ENCODE data around the gene IKZF3.
A peak's percentile ranks its signal among the peaks of the same experiment; 100 is the strongest.
"Not testable (repeated sequence)": the region's sequence is repeated elsewhere in the genome, so short reads cannot be mapped to it uniquely, and the experiment has no call there.

IKZF3 gene

GRCh38 chr17:39767147-39767546, 97.0 kb downstream of the IKZF3 start:
- peaks cover 92% of the 10 kb centered on the region for H3K4me1 Mint-ChIP-seq (ENCODE audit: low read depth)
- peak overlapping the region; percentile 70 for H3K4me3 Mint-ChIP-seq

DNA sequence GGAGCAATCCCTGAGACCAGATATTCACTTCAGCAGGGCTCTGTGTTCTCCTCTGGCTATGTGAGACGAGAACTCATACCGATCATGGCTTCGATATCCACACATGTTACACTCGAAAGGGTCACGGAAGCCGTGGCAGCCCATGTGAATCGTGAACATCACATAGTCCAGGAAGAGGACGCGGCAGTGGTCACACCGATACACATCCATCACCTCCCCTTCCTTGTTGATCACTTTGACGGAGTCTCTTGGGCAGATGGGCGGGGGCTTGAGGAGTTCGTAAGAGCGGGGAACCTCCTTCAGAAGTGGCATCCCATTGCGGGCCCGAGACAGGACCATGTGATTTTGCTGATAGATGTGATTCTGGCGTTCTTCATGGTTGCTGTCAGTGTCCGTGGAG, 98.3 kb downstream of the IKZF3 start:
- Mint-ChIP-seq H3K4me1 (ENCODE audit: low read depth) (peaks cover 89% of the 10 kb centered on the region), H3K4me3 (no peak overlapping the region), H3K27ac (peak overlapping the region; percentile 97), H3K36me3 (peaks cover 46% of the 10 kb centered on the region), H3K27me3 (no peaks in the 10 kb centered on the region), H3K9me3 (ENCODE audit: low read depth) (no peaks in the 10 kb centered on the region)

More at GRCh38 chr17:39767147-39767546, 97.0 kb downstream of the IKZF3 start:
- Mint-ChIP-seq H3K36me3 (peaks cover 46% of the 10 kb centered on the region), H3K9me3 (ENCODE audit: low read depth) (no peaks in the 10 kb centered on the region), H3K27me3 (no peaks in the 10 kb centered on the region), H3K27ac (peak overlapping the region; percentile 97)

DNA sequence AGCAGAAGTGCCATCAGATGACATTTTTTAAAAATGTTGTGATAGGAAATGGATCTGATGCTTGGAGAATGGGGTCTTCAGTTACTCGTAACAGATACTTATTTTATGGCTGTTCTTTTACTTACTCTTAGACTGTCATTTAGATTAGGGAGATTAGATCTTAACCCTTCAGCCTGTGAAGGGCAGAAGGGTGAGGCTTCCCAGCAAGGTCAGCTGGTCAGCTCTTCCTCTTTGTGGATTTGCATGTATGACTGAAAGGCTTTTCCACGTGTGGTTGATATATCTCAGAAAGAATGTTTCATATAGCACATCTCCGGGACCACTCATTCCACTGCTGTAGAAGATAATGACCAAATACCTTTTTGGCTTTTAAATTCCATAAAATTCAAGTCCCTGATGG, 98.9 kb downstream of the IKZF3 start:
- peaks cover 84% of the 10 kb centered on the region for H3K4me1 Mint-ChIP-seq (ENCODE audit: low read depth)

GRCh38 chr17:39764171-39764570, 99.9 kb downstream of the IKZF3 start:
- H3K27ac Mint-ChIP-seq; H3K9me3 Mint-ChIP-seq (ENCODE audit: low read depth); H3K4me3 Mint-ChIP-seq; H3K27me3 Mint-ChIP-seq: not testable (repeated sequence)
- Mint-ChIP-seq H3K36me3 (peaks cover 48% of the 10 kb centered on the region), H3K4me1 (ENCODE audit: low read depth) (peaks cover 82% of the 10 kb centered on the region)

More for the DNA sequence above, 98.9 kb downstream of the IKZF3 start:
- H3K9me3 Mint-ChIP-seq (ENCODE audit: low read depth) = no peaks in the 10 kb centered on the region
- no peaks in the 10 kb centered on the region for H3K27me3 Mint-ChIP-seq
- H3K4me3 Mint-ChIP-seq = no peak overlapping the region
- H3K27ac Mint-ChIP-seq = peak overlapping the region; percentile 97
- peaks cover 46% of the 10 kb centered on the region for H3K36me3 Mint-ChIP-seq

GRCh38 chr17:39763051-39763820, 100.9 kb downstream of the IKZF3 start:
- no peaks in the 10 kb centered on the region for H3K27me3 Mint-ChIP-seq
- H3K27ac Mint-ChIP-seq = peak overlapping the region; percentile 94
- H3K4me3 Mint-ChIP-seq = peak overlapping the region; percentile 53
- no peaks in the 10 kb centered on the region for H3K9me3 Mint-ChIP-seq (ENCODE audit: low read depth)
- peaks cover 82% of the 10 kb centered on the region for H3K4me1 Mint-ChIP-seq (ENCODE audit: low read depth)
- peaks cover 42% of the 10 kb centered on the region for H3K36me3 Mint-ChIP-seq

- Mint-ChIP-seq H3K4me3 (peak overlapping the region; percentile 52), H3K36me3 (peaks cover 35% of the 10 kb centered on the region), H3K27ac (peak overlapping the region; percentile 94), H3K9me3 (ENCODE audit: low read depth) (no peaks in the 10 kb centered on the region), H3K4me1 (ENCODE audit: low read depth) (peaks cover 82% of the 10 kb centered on the region), H3K27me3 (no peaks in the 10 kb centered on the region)
These were observed 102.1 kb downstream of the IKZF3 start for GRCh38 chr17:39761861-39762496.

- Mint-ChIP-seq H3K27ac (peak overlapping the region; percentile 97), H3K27me3 (no peaks in the 10 kb centered on the region), H3K9me3 (ENCODE audit: low read depth) (no peaks in the 10 kb centered on the region), H3K36me3 (peaks cover 13% of the 10 kb centered on the region), H3K4me1 (ENCODE audit: low read depth) (peaks cover 77% of the 10 kb centered on the region), H3K4me3 (peak overlapping the region; percentile 69)
These were observed 104.9 kb downstream of the IKZF3 start for GRCh38 chr17:39759204-39759603.

GRCh38 chr17:39757931-39758873, 105.9 kb downstream of the IKZF3 start:
- Mint-ChIP-seq H3K9me3 (ENCODE audit: low read depth) (no peaks in the 10 kb centered on the region), H3K4me3 (peak overlapping the region; percentile 70), H3K27ac (peak overlapping the region; percentile 97), H3K36me3 (peaks cover 13% of the 10 kb centered on the region), H3K4me1 (ENCODE audit: low read depth) (peaks cover 76% of the 10 kb centered on the region), H3K27me3 (no peaks in the 10 kb centered on the region)

GRCh38 chr17:39757176-39757662, 106.9 kb downstream of the IKZF3 start:
- Mint-ChIP-seq H3K4me3 (peak overlapping the region; percentile 70), H3K9me3 (ENCODE audit: low read depth) (no peaks in the 10 kb centered on the region), H3K4me1 (ENCODE audit: low read depth) (peaks cover 70% of the 10 kb centered on the region)

GRCh38 chr17:39756380-39757079, 107.6 kb downstream of the IKZF3 start:
- Mint-ChIP-seq H3K4me3 (peak overlapping the region; percentile 74), H3K36me3 (peaks cover 9% of the 10 kb centered on the region), H3K4me1 (ENCODE audit: low read depth) (peaks cover 66% of the 10 kb centered on the region), H3K9me3 (ENCODE audit: low read depth) (no peaks in the 10 kb centered on the region), H3K27me3 (no peaks in the 10 kb centered on the region), H3K27ac (peak overlapping the region; percentile 97)

More at GRCh38 chr17:39757176-39757662, 106.9 kb downstream of the IKZF3 start:
- Mint-ChIP-seq H3K27ac (peak overlapping the region; percentile 97), H3K36me3 (peaks cover 9% of the 10 kb centered on the region), H3K27me3 (no peaks in the 10 kb centered on the region)

DNA sequence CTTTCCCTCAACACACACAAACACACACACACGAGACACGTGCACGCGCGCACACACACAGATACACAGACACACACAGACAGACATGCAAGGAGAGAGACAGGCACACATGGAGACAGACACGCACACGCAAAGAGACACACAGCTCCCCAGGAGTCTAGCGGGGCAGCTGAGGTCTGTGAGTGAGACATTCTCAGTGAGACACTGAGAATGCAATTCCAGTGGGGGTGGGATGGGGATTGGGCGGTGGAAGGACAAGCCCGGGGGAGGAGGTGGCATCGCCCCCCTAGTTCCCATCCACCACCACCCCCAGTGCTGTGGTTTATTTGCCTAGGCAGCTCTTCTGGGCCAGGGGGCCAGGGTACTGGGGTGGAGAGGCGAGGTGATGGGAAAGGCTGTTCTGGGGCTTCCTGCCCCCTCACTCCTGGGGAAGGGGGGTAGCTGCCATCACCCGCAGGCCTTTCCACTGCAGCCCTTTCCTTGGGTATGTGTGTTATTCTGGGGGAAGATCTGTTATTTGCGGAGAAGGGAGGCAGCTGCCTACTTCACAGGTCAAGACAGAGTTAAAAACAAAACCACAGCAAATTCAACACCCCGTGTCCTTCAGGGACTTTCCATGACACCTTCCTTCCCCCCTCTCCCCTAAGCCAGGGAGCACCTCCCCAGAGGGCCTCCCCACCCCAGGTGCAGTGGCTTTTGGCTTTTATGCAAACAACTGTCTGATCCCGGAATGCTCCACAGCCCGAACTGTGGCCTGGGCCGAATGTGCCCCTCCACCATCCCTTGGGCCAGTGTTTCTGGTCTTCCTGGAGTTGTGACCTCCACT, 108.3 kb downstream of the IKZF3 start:
- H3K9me3 Mint-ChIP-seq (ENCODE audit: low read depth) = no peaks in the 10 kb centered on the region
- H3K4me3 Mint-ChIP-seq = peak overlapping the region; percentile 74
- H3K36me3 Mint-ChIP-seq = peaks cover 6% of the 10 kb centered on the region

DNA sequence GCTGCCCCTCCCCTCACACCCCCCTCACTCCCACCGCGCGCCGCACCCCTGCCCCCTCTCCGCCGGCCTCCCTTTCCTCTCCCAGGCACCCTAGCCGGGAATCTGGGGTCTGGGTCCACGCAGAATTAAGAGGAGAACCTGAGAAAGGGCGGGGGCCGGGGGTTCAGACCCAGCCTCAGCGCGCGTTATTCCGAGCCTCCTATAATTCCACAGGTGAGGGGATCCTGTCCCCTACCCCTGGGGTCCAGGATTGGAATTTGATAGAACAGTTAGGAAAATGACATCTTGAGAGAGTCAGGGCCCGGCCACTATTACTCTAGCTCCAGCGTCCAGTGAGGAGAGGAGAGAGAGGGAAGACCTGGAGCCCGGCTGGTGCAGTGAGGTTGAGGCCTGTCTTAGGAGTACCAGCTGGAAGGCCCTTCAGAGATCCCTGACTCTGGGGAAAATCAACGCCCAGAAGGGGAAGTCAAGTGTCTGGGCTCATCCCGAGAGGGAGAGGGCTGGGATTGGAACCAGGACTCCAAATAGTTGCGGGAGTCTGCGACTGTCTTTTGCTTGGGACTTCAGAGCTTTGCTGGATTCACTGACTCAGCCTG, 109.1 kb downstream of the IKZF3 start:
- peaks cover 6% of the 10 kb centered on the region for H3K36me3 Mint-ChIP-seq
- no peaks in the 10 kb centered on the region for H3K27me3 Mint-ChIP-seq
- H3K9me3 Mint-ChIP-seq (ENCODE audit: low read depth) = no peaks in the 10 kb centered on the region
- peaks cover 59% of the 10 kb centered on the region for H3K4me1 Mint-ChIP-seq (ENCODE audit: low read depth)
- peak overlapping the region; percentile 74 for H3K4me3 Mint-ChIP-seq
- H3K27ac Mint-ChIP-seq = peak overlapping the region; percentile 97

More for the DNA sequence above, 108.3 kb downstream of the IKZF3 start:
- Mint-ChIP-seq H3K4me1 (ENCODE audit: low read depth) (peaks cover 60% of the 10 kb centered on the region), H3K27me3 (no peaks in the 10 kb centered on the region), H3K27ac (peak overlapping the region; percentile 97)

All from activated naive CD8-positive, alpha-beta T cell (primary cell).